Endothelial cell of umbilical vein (primary cell): Measurements from ENCODE around the gene FAHD1. TPM values are rescaled to one million over a fixed set of nuclear protein-coding genes. Genes with fewer than 3 reads are reported as not detected.

Source experiments
- BruUV-seq: library from RNA; stranded (reverse); fragments of 400-500 nt; replicated peaks from 2 replicates; lab custom pipeline; 2021; lab: Mats Ljungman, UMichigan
- CTCF ChIA-PET: fragments of 300-600, 350-600 bp; sonication (Branson Sonifier 250); formaldehyde crosslinking; loops from one replicate; lab custom pipeline; 2021; ENCODE audit warnings: antibody characterized with exemption, inconsistent platforms; lab: Charles Lee
- POLR2A ChIA-PET: fragments of 300-600, 350-600 bp; sonication (Branson Sonifier 250); formaldehyde crosslinking; loops from one replicate; lab custom pipeline; 2021; ENCODE audit warnings: antibody characterized with exemption, inconsistent platforms; lab: Charles Lee
- DNase-seq: peaks from one replicate; pipeline ENCODE4 v3.0.0-alpha.2; 2011; ENCODE audit warnings: low read depth, low spot score
- FAIRE-seq: peaks from 2 replicates; lab custom pipeline; 2011; peaks lifted over from hg19 to GRCh38; lab: Jason Lieb, UNC
- H2AFZ ChIP-seq: 2 replicates; pipeline ENCODE4 v1.6.0; 2012; ENCODE audit warnings: low read depth, low read length, control low read depth, inconsistent platforms
- H3K27ac ChIP-seq: 2 replicates; pipeline ENCODE4 v1.5.1; 2011; ENCODE audit warnings: low read depth, mild to moderate bottlenecking, control low read depth, low read length, moderate library complexity; ENCODE audit not compliant: insufficient read depth
- H3K27me3 ChIP-seq, 2 experiments: 2 replicates each; pipeline versions ENCODE4 v1.6.0 to v1.6.1; 2011; ENCODE audit warnings: low read length in 2 of 2, mixed read lengths in 1 of 2; ENCODE audit not compliant: control insufficient read depth in 2 of 2, insufficient read depth in 2 of 2
- H3K36me3 ChIP-seq, 2 experiments: 2 replicates in 1 of 2; 3 replicates in 1 of 2; pipeline ENCODE4 v1.5.1; 2011; ENCODE audit warnings: low read length in 2 of 2, mild to moderate bottlenecking in 1 of 2, moderate library complexity in 1 of 2; ENCODE audit not compliant: control insufficient read depth in 2 of 2, insufficient read depth in 2 of 2; ENCODE audit errors: extremely low read depth in 1 of 2
- H3K4me1 ChIP-seq: 3 replicates; pipeline ENCODE4 v1.5.1; 2011; ENCODE audit warnings: mild to moderate bottlenecking, low read length; ENCODE audit not compliant: control insufficient read depth, insufficient read depth; ENCODE audit errors: extremely low read depth
- H3K4me2 ChIP-seq: 2 replicates; pipeline ENCODE4 v1.6.1; 2011; ENCODE audit warnings: low read length, control low read depth, mixed read lengths; ENCODE audit not compliant: insufficient read depth
- H3K4me3 ChIP-seq, 3 experiments: fragments of 200-600 bp in 1 of 3; sonication (generic), shearing (Covaris generic) in 1 of 3; replicated peaks in 1 of 3; 2 replicates each; pipeline ENCODE4 v1.5.1; 2011 to 2016; ENCODE audit warnings: control low read depth in 3 of 3, low read length in 3 of 3, mild to moderate bottlenecking in 2 of 3, inconsistent platforms in 1 of 3, low read depth in 1 of 3, moderate library complexity in 1 of 3; ENCODE audit not compliant: insufficient read depth in 1 of 3
- H3K79me2 ChIP-seq: 2 replicates; pipeline ENCODE4 v1.6.0; 2012; ENCODE audit warnings: low read length, inconsistent platforms; ENCODE audit not compliant: control insufficient read depth, insufficient read depth
- H3K9ac ChIP-seq: replicated peaks from 2 replicates; pipeline ENCODE3; 2011; ENCODE audit warnings: low read length, control low read depth; ENCODE audit not compliant: insufficient read depth; ENCODE audit errors: extremely low read depth
- H3K9me1 ChIP-seq: replicated peaks from 3 replicates; pipeline ENCODE4 v1.6.0; 2011; ENCODE audit warnings: mild to moderate bottlenecking, low read length; ENCODE audit not compliant: control insufficient read depth, insufficient read depth; ENCODE audit errors: extremely low read depth
- H3K9me3 ChIP-seq: replicated peaks from 2 replicates; pipeline ENCODE4 v1.5.1; 2012; ENCODE audit warnings: low read length, inconsistent platforms; ENCODE audit not compliant: control insufficient read depth, insufficient read depth
- H4K20me1 ChIP-seq: replicated peaks from 2 replicates; pipeline ENCODE3; 2011; ENCODE audit warnings: mild to moderate bottlenecking, low read length; ENCODE audit not compliant: control insufficient read depth, insufficient read depth; ENCODE audit errors: extremely low read depth
- EZH2 ChIP-seq: IDR thresholded peaks from 2 replicates; pipeline ENCODE4 v1.6.1; 2012; ENCODE audit warnings: borderline replicate concordance, low read depth, mild to moderate bottlenecking, moderate library complexity, low read length, inconsistent platforms; ENCODE audit not compliant: severe bottlenecking
- FOS ChIP-seq: IDR thresholded peaks from 2 replicates; pipeline ENCODE4 v1.6.1; 2011; ENCODE audit warnings: mild to moderate bottlenecking, low read length, moderate library complexity, borderline replicate concordance; ENCODE audit not compliant: insufficient read depth
- GATA2 ChIP-seq: IDR thresholded peaks from 2 replicates; pipeline ENCODE4 v1.7.0; 2011; ENCODE audit warnings: low read depth, mild to moderate bottlenecking, moderate library complexity, mixed read lengths, low read length; ENCODE audit not compliant: insufficient read length, insufficient read depth
- JUN ChIP-seq: IDR thresholded peaks from 2 replicates; pipeline ENCODE4 v1.6.1; 2011; ENCODE audit warnings: borderline replicate concordance, low read depth; ENCODE audit not compliant: insufficient read length, insufficient read depth
- MYC ChIP-seq: IDR thresholded peaks from one replicate; pipeline ENCODE4 v1.6.1; 2011; ENCODE audit warnings: mild to moderate bottlenecking, low read depth, low read length
- POLR2A ChIP-seq: IDR thresholded peaks from 2 replicates; pipeline ENCODE4 v1.6.1; 2012; ENCODE audit warnings: low read depth, mild to moderate bottlenecking, control low read depth, low read length
- POLR2AphosphoS5 ChIP-seq: IDR thresholded peaks from 2 replicates; pipeline ENCODE4 v1.6.1; 2012; ENCODE audit warnings: low read depth, mild to moderate bottlenecking, control low read depth, low read length, moderate library complexity; ENCODE audit not compliant: insufficient read depth
- dilution Hi-C: fragments of 300-500 bp; cut with MboI; formaldehyde crosslinking; loops from one replicate; pipeline ENCODE4 v1.15.0; 2019; ENCODE audit warnings: low sequenced_read_pairs; ENCODE audit not compliant: extremely low pct_ligation_motif_present
- intact Hi-C: fragments of 100-400 bp; cut with micrococcal nuclease; formaldehyde crosslinking; loops from one replicate; pipeline ENCODE4 v1.10.0; 2022
- polyA plus RNA-seq, 4 experiments: library from polyadenylated mRNA; depleted of rRNA in 3 of 4; stranded (reverse) in 3 of 4; unstranded in 1 of 4; fragments of >200 nt; gene quantifications; 2 replicates each; pipeline versions ENCODE4 v1.2.1 to v1.2.3, GENCODE V29; 2011 to 2012; ENCODE audit warnings: missing spikeins in 1 of 4
- total RNA-seq: library from RNA; stranded (reverse); gene quantifications from 2 replicates; pipeline ENCODE4 v1.2.3, GENCODE V29; 2021
- TF ChIP-seq, protein P1 (sequence below), 2 donors: IDR thresholded peaks; 1 replicate in 1 of 2; 2 replicates in 1 of 2; pipeline ENCODE4 v1.5.1; 2011; ENCODE audit warnings: low read length in 2 of 2, mild to moderate bottlenecking in 2 of 2, moderate library complexity in 2 of 2, control low read depth in 1 of 2, inconsistent platforms in 1 of 2, low read depth in 1 of 2; ENCODE audit not compliant: insufficient read depth in 1 of 2; ENCODE audit errors: extremely low read depth in 1 of 2
- TF ChIP-seq, protein P2 (sequence below): IDR thresholded peaks from 2 replicates; pipeline ENCODE4 v1.6.1; 2011; ENCODE audit not compliant: insufficient read depth, insufficient read length

Gene FAHD1
- total and polyA plus RNA-seq, 2 donors (not counting 3 experiments of a cell fraction or from before 2014, with no cell fraction given) = 44.8 to 69.2 TPM

DNA sequence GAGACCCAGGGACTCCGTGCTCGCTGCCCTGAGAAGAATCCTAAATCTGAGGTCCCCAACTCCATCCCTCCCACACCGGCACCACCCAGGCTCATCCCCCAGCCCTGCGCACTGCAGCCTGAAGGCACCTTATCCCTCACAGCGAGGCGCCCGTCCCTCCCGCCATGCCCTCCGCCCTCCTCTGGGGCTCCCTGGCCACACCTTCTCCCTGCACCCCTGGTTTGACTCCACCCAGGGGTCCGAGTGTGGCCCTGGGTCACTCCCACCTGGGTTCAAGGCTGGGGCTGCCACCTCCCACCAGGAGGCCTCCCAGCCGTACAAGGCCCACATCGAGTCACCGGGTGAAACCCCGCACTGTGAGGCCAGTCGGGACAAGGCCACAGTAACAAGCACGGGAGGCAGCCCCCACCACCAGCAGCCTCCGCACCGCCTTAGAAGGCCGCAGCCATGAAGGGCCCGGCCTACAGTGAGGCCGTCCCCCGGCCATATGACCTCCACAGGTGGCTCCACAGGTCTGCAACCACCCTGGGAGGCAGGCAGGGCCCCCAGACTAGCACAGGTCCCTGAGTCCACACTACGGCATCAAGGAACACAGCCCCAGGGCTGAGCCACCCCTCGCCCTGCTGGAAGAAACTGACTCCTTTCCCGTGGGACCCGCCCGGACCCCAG lies 8.7 kb upstream of the FAHD1 start:
- no peak for TF ChIP-seq MYC
- TF ChIP-seq POLR2A = no peak
- no peak for TF ChIP-seq JUN
- TF ChIP-seq, protein P1, sequence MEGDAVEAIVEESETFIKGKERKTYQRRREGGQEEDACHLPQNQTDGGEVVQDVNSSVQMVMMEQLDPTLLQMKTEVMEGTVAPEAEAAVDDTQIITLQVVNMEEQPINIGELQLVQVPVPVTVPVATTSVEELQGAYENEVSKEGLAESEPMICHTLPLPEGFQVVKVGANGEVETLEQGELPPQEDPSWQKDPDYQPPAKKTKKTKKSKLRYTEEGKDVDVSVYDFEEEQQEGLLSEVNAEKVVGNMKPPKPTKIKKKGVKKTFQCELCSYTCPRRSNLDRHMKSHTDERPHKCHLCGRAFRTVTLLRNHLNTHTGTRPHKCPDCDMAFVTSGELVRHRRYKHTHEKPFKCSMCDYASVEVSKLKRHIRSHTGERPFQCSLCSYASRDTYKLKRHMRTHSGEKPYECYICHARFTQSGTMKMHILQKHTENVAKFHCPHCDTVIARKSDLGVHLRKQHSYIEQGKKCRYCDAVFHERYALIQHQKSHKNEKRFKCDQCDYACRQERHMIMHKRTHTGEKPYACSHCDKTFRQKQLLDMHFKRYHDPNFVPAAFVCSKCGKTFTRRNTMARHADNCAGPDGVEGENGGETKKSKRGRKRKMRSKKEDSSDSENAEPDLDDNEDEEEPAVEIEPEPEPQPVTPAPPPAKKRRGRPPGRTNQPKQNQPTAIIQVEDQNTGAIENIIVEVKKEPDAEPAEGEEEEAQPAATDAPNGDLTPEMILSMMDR (IDR thresholded peaks at IDR 0.05; ENCODE audit: extremely low read depth in 1 of 2, insufficient read depth in 1 of 2, low read depth in 1 of 2, low read length in 2 of 2) = no peak
- TF ChIP-seq GATA2 = no peak
- TF ChIP-seq FOS = no peak
- TF ChIP-seq, protein P2, sequence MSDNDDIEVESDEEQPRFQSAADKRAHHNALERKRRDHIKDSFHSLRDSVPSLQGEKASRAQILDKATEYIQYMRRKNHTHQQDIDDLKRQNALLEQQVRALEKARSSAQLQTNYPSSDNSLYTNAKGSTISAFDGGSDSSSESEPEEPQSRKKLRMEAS = no peak
- no peak for TF ChIP-seq POLR2AphosphoS5
- TF ChIP-seq EZH2 = no peak
- H3K9me1 ChIP-seq = no peaks in the 10 kb centered on the region
- H4K20me1 ChIP-seq = no peaks in the 10 kb centered on the region
- no peak overlapping the region for H3K9ac ChIP-seq
- H3K9me3 ChIP-seq = no peaks in the 10 kb centered on the region
- no peaks in the 10 kb centered on the region for H3K4me1 ChIP-seq
- intact Hi-C loops = no loop called here
- H3K4me3 ChIP-seq = no peak overlapping the region
- H3K27me3 ChIP-seq = no peaks in the 10 kb centered on the region
- DNase-seq = no peak
- no peaks in the 10 kb centered on the region for H3K79me2 ChIP-seq
- H3K27ac ChIP-seq = no peak overlapping the region
- dilution Hi-C loops = no loop called here
- no peak overlapping the region for H2AFZ ChIP-seq
- no TSS peak for BruUV-seq
- POLR2A ChIA-PET = no interaction called here
- H3K36me3 ChIP-seq = peaks cover 0 to 39% of the 10 kb centered on the region in 2 experiments
- no peak overlapping the region for H3K4me2 ChIP-seq
- no peak for FAIRE-seq
- CTCF ChIA-PET = no interaction called here
